CD4-positive, alpha-beta T cell treated with Interleukin-4 for 4 hours (primary cell): ENCODE data around the gene CCDC34.

Source experiments
- DNase-seq: peaks from one replicate; pipeline ENCODE4 v3.0.0-alpha.2; 2020

The CCDC34 gene

DNA sequence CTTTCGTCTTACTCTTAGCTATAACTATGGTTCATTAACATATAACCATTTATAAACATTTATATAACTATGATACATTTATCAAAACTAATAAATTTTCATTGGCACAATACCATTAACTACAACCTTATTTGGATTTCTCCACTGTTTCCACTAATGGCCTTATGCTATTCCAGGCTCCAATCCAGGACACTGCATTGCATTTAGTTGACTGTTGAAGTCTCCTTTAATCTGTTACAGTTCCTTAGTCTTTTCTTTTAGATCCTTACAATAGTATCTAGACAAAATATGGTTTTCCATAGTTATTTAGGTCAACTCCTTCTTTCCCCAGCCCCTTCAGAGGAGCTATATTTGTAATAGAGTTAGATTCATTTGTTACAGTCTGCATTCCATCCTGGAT is 47.2 kb downstream of the CCDC34 start:
- no peak for DNase-seq

DNA sequence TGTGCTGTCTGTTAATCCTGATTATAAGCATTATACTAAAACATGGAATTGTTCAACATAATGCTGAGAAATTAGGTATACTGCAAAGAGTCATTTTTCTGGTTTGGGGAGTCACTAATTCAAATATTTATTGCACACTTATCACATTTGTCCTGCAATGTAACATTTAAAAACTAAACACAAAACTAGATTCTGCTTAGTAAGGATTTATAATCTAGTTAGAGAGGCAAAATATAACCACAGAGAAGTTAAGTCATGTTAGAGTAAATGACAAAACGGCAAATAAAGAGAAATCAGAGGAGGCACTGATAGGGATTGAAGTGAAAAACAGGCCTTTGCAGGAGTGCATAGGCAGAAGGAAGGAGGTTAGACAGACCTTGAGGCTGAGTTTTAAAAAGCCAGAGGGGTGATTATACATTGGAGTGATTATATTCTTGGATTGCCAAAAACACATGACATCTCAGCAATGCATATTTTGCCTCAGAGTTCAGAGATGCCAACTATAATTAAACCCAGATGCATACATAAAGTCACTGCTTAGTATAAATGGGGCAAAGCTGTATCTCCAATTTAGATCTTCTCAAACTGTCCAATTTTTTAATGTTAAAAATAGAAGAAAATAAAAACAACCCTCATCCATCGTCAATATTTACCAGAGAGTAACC is 49.7 kb downstream of the CCDC34 start:
- DNase-seq = no peak

DNA sequence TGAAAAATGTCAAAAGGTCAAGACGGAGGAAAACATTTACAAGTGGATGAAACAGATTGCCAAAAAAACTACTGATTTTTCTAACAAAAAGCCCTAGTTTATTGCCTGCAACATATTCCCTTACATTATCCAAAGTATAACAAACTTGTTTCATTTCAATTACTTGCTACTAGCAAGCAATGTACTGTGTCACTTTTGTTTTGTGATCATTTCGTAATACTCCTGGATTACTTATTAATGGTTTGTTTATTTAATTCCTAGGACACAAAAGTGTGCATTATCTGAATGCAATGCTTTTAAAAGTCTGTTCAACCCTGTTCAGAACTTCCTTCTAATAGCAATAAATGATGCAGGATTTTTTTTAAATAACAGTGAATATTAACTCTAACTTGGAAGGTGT is 50.9 kb downstream of the CCDC34 start:
- DNase-seq = no peak

DNA sequence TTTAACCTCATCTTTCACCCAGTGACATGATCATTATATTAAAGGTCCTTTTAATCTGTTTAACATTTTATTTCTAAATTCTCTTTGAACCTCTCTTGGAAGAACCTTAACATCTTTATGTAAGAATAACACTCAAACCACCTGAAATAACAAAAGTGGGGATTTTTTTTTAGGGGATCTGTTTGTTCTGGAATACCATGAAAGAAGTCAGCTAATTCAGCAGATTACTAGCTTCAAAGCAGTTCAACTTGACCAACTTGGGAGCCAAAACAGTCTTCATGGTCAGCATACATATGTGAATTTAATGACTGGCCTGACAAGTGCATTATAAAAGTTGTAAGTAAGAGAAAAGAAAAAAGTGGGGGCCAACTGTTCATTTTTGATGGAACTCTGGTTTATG is 52.3 kb downstream of the CCDC34 start:
- no peak for DNase-seq

DNA sequence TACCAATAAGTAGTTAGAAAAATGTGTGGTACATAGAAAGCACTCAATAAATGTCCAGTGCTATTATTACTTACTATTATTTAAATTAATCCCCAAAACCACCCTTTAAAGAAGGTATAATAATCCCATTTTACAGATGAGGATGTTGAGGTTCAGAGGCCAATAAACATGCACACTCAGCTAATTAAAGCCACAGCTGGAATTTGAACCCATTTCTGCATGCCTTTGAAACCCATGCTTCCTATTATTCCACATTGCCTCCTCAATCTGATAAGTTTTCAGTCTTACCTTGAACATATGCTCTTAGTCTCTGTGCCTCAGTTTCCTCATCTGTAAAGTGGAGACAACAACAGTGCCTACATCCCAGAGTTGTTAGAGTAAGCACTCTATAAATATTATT is 52.8 kb downstream of the CCDC34 start:
- DNase-seq = no peak

DNA sequence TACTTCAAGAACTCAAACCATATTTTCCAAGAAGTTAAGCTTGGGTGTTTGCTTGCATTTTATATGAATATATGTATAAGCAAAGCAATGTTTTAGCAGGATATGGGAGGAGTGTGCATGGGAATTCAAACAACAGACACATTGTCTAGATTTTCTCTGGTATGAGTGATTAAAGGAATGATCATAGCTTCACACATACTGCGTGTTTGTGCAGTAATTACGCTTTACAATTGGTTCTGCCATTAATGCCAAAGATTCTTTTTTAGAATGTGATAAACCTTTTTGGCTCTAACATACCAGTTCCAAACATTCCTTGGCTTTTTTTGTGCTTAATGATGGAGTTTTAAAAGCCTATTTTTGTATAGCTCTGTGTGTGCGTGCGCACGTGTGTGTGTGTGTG is 54.0 kb downstream of the CCDC34 start:
- no peak for DNase-seq

DNA sequence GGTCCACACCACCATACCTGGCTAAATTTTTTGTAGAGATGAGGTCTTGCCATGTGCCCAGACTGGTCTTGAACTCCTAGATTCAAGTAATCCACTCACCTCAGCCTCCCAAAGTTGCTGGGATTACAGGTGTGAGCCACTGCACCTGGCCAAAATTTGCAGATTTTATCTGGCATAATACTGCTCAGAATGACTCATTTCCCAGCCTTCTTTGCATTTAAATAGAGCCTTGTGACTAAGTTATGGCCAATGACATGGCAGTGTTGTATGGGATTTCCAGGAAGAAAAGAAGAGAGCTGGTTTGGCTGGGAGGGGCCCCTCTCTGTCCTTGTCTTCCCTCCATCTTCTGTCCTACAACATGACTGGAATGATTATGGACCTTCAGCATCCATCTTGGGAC is 55.8 kb downstream of the CCDC34 start:
- no peak for DNase-seq

DNA sequence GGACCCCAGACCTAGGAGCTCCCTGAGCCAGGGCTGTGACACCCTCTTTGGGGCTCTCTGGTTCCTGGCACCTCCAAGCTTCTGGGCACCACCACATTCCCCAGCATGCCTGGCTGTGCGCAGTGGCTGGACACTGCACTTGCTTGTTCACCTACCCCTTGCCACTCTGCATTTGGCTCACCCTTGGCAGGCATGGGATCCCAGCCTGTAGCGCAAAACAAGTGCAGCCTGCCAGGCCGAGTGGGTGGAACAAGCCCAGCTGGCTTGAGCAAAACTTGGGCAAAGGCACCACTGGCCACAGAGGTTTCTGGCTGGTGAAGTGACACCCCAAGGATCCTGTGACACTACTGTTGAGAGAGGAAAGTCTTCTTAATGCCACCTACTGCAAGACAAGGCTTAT is 57.3 kb downstream of the CCDC34 start:
- no peak for DNase-seq

DNA sequence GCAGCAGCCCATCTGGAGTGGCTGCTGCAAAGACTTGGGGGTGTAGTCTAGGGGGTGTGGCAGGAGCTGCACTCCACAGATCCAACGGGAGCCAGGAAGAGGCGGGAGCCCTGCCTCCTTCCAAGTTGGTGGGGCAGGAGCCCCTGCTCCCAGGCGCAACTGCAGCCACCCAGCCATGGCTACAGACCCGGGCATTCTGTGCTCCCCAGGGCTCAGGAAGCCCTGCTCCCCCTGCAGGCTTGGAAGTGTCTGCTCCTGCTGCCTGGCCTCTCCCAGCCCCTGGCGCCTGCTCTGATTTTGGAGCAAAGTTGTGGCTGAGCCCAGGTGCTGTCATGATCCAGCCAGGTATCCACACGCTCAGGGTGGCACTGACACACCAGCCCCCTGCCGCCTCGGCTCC is 58.5 kb downstream of the CCDC34 start:
- DNase-seq = no peak

DNA sequence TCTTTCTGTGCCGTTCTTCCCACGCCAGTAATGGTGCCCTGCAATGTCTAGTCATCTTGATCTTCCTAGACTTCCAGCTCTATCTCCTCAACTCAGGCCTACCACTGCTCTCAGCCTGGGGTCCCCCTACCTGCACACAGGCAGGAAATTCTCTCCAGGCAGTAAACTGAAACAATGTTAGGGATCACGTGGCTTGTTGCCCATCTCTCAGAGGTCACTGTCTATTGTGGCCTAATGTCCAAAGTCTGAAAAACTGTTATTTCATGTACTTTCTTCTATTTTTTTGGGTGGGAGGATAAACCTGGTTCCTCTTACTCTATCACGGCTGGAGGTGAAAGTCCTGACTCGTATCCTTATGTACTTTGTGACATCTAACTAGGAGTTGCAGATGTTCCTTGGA is 59.1 kb downstream of the CCDC34 start:
- no peak for DNase-seq

DNA sequence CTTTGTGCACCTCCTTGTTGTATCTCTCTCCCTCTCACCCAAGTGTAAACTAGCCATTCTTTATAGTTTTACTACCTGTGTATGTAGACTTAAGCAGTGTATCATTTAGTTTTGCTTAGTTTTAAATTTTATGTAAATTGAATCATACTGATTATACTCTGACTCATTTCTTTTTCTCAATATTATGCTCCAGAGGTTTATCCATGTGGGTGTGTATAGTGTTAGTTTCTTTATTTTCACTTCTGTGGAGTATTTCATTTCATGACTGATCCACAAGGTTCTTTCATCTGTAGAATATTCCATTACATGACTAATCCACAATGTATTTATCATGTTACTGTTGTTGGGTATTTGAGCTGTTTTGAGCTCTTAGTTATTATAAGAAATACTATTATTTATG is 62.0 kb downstream of the CCDC34 start:
- DNase-seq = no peak

DNA sequence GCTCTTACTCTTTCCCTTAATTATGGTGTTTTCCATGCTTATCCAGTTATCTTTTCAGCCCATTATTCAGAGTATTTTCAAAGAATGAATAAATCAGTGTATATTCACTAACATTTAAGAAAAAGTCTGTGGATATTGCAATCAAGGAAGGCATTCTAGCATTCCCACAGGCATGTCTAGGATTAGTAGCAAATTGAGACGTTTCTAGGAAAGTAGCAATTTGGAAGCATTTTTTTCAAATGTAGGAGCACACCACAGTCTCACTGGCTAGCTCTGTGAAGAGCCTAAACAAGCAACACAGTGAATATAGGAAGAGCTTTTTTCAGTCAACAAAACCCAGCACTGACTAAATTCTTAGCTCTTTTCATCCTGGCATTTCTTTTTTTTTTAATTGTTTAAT is 65.4 kb downstream of the CCDC34 start:
- no peak for DNase-seq

DNA sequence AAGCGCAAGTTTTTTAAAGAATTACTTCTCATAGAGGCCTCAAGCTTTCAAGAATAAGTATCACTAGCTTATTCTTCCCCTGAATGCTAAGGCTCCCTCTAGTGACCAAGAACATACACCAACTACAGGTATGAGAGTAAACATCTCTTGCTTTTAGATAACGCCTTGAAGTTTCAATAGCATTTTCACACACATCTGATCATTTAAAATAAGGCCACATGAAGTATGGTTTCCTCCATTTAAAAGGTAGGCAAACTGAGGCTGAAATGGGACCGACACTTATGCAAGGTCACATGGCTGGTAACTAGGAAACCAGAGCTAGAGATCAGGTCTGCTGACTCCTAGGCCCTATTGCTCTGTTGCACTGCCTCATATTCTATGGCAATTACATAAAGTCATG is 66.5 kb downstream of the CCDC34 start:
- DNase-seq = no peak

DNA sequence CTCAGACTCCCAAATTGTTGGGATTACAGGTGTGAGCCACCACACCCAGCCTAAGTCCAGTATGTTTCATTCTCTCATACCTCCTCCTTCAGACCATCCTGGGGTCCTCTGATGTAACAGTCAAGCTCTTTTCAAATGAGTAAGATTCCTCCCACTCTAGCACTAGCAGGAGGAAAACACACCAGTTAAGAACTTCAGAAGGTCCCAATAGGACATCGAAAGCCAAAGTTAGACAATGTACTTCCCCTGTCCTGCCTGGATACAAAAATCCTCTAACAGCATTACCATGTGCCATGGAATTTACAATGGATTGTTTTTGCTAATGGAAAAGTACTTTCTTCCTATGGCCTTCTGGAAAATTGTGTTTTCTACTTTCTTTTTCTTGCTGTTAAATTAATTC is 67.1 kb downstream of the CCDC34 start:
- no peak for DNase-seq

DNA sequence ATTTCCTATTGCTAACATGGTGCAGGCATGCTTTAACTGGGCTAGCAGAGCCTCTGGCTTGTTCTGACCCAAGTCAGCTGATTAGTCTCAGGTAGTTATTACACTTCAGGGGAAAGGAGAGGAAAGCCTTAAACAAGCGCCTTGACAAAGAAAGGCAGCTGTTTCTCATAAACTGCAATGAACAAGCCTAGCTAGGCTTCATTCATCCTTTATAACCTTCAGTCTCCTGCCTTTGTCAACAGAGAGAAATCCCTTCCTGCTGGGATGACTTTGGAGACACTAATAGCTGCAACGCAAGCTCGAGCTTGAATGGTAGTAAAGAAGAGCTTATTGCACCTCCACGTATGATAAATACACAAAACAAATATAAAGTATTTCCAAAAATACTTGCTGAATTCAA is 68.4 kb downstream of the CCDC34 start:
- DNase-seq = no peak

DNA sequence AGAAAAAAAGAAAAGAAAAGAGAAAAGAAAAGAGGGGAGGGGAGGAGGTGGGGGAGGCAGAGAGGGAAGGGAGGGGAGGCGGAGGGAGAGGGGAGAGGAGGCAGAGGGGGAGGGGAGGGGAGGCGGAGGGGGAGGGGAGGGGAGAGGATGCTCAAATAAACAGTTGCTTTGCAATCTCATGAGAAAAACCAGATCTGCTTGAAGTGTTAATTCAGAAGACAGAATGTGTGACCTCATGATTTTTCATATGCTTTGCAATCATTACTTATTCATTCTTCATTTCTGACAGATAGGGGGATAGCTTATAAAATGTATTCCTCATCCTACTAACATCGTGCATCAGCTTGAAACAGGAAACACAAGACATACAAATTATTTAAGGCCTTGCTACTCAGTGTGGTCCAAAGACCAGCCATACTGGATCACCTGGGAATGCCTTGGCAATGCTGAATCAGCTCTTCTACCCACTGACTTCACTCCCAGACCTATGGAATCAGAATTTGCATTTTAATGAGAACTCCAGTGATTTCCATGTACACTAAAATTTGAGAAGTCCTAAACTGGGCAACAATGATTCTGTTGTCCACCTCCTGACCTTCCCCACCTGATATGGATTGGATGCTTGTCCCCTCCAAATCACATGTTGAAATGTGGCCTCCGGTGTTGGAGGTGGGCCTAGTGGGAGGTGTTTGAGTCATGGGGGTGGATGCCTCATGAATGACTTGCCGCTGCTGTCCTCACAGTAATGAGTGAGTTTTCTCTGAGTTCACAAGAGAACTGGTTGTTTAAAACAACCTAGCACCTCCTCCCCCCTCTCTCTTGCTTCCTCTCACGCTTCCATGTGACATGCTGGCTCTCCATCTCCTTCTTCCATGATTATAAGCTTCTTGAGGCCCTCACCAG is 69.2 kb downstream of the CCDC34 start:
- DNase-seq = no peak

DNA sequence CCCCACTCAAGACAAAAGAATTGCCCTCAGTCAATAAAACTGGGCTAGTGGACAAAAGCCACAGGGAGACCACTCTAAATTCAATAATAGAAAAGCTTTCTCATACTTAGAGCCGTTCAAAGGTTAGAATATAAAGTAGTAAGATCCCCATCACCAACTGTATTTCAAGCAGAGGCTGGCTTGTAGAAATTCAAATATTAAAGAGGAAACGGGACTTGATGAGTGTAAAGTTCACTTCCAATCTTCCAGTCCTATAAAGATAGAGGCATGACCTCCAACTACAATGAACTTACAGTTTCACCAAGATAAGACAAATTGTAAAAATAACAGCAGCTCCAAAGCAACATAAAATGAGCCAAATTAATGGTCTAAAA is 70.4 kb downstream of the CCDC34 start:
- DNase-seq = no peak

DNA sequence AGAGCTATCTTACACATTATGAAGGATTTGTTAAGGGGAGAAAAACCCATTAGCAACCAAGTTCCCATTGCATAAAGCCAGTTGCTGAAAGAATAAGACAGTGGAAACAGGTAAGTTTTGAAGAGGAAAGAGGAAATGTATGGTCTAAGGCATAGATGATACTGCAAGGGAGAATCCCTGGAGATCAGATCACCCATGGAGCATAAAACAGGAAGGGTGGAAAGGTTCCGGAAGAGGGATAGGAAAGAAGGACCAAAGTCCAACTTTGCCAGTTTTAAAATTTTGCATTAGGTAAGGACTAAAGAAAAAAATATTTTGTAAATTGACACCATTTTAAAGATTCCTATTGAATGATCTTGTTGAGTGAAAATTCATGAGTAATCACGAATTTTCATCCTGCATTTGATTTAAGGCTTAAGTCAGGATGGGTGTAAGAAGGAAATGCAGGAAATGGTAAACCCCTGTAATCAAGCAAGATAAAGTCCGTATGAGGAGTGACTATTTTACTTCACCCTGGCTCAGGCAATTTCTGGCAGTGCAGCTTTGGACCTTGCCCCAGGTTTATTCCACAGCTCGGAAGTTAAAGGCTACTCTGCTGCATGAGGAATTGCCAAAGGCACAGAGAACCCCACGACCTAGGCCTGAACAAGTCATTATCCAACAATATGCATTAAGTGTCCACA is 70.9 kb downstream of the CCDC34 start:
- no peak for DNase-seq

DNA sequence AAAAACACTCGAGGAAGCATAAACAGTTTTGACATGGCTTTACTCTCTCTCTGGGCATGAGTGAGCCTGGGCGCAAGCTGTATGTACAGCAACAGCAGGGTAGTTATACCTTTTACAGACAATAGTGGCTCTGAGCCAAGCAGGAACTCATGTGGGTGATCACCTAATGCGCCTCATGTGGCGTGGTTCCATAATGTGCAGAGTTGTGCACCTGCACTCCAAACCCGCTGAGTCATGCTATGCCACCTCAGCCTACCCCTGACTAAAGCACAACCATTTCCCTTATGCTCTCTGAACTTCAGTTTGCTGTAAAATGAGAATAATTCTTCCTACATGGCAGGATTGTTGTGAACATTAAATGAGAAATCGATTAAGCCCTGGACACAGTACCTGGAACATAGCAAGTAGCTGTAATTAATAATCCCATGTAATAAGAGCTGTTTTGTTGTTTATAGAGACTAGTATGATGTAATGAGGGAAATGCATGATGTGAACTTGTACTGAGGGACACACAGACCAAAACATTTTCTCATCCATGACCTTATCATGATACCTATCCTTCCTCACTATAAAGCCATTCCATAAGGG is 71.6 kb downstream of the CCDC34 start:
- no peak for DNase-seq

DNA sequence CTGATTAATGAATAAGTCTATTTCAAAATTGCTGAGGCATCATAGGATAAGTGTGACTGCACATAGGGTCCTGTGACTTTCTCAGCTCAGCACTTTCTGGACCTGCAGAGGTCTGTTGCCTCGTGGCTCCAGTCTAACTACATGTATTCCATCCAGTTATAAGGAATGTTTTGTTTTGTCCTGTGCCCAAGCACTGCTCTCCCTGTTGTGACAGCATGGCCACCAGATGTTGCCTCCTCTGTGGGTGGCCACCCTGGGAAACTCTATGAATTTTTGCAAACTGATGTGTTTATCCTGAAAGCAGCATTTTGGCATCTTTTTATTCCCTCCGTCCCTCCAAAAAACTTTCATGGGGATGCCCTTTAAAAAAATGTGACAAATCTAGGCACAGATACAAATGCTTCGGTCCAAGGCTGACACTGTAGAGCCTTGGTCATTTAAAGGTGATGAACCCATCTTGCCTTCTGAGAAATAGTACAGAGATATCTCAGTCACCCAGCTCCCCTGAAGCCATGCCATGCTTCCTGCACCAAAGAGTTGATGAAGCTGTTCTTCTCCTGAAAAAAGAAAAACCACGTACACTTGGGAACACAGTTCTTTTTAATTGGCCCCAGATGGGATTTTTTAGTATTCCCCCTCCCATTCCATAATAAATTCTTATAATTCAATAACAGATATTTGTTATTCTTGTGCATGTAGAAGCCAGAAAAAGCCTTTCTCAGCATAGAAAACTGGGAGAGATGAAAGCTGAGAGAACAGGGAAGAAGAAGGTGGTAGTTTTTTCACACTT is 72.6 kb downstream of the CCDC34 start:
- DNase-seq = no peak
